Esophagus muscularis mucosa (tissue), 4 donors: ENCODE data around the gene RBM20.

Experiments used
- EP300 ChIP-seq: sonication (generic); formaldehyde crosslinking; IDR thresholded peaks from one replicate; pipeline ENCODE4 v1.6.1; 2017; ENCODE audit warnings: antibody characterized with exemption
- POLR2A ChIP-seq: fragments of 450-650 bp; IDR thresholded peaks from one replicate; pipeline ENCODE4 v1.6.1; 2017; ENCODE audit warnings: antibody characterized with exemption, moderate library complexity, mild to moderate bottlenecking, low read depth
- TF ChIP-seq, protein P1 (sequence below), 3 experiments: fragments of 200-600 bp in 2 of 3; fragments of 450-650 bp in 1 of 3; sonication (generic) in 2 of 3; IDR thresholded peaks; one replicate each; pipeline ENCODE4 v1.5.1; 2017 to 2019; ENCODE audit warnings: antibody characterized with exemption in 3 of 3, mild to moderate bottlenecking in 2 of 3, moderate library complexity in 1 of 3

- no peak for TF ChIP-seq POLR2A
- TF ChIP-seq, protein P1, sequence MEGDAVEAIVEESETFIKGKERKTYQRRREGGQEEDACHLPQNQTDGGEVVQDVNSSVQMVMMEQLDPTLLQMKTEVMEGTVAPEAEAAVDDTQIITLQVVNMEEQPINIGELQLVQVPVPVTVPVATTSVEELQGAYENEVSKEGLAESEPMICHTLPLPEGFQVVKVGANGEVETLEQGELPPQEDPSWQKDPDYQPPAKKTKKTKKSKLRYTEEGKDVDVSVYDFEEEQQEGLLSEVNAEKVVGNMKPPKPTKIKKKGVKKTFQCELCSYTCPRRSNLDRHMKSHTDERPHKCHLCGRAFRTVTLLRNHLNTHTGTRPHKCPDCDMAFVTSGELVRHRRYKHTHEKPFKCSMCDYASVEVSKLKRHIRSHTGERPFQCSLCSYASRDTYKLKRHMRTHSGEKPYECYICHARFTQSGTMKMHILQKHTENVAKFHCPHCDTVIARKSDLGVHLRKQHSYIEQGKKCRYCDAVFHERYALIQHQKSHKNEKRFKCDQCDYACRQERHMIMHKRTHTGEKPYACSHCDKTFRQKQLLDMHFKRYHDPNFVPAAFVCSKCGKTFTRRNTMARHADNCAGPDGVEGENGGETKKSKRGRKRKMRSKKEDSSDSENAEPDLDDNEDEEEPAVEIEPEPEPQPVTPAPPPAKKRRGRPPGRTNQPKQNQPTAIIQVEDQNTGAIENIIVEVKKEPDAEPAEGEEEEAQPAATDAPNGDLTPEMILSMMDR (IDR thresholded peaks at IDR 0.05): no peak
- TF ChIP-seq EP300: no peak
These were observed 17.2 kb downstream of the RBM20 start for GRCh38 chr10:110661292-110661691.
